Germinal center (tissue), 1 donor: Measurements from ENCODE around the gene LSM5.

Experiments
- DNase-seq: peaks from one replicate; pipeline ENCODE4 v3.0.0; 2012; ENCODE audit warnings: mixed read lengths, low spot score

The LSM5 gene

GRCh38 chr7:32490127-32490796 is at the start of gene LSM5:
TSS of gene LSM5 (minus strand) at chr7:32490380. CDS start at chr7:32490365, 15 bp downstream.
- DNase-seq: peak; percentile 78

GRCh38 chr7:32539366-32539765 is 49.2 kb upstream of the LSM5 start:
- no peak for DNase-seq

- DNase-seq: no peak
These were observed 47.6 kb upstream of the LSM5 start for GRCh38 chr7:32537760-32538159.

GRCh38 chr7:32536585-32536984 is 46.4 kb upstream of the LSM5 start:
- DNase-seq: no peak

GRCh38 chr7:32536016-32536415 is 45.8 kb upstream of the LSM5 start:
- no peak for DNase-seq

- no peak for DNase-seq
These were observed 45.1 kb upstream of the LSM5 start for GRCh38 chr7:32535162-32535702.

- DNase-seq: no peak
These were observed 43.3 kb upstream of the LSM5 start for GRCh38 chr7:32533276-32534029.

GRCh38 chr7:32532716-32533115 is 42.5 kb upstream of the LSM5 start:
- DNase-seq: no peak

GRCh38 chr7:32532086-32532485 is 41.9 kb upstream of the LSM5 start:
- no peak for DNase-seq

GRCh38 chr7:32531402-32531801 is 41.2 kb upstream of the LSM5 start:
- DNase-seq: no peak

GRCh38 chr7:32525839-32526238 is 35.7 kb upstream of the LSM5 start:
- no peak for DNase-seq

- DNase-seq: no peak
These were observed 34.5 kb upstream of the LSM5 start for GRCh38 chr7:32524631-32525030.

- DNase-seq: no peak
These were observed 32.8 kb upstream of the LSM5 start for GRCh38 chr7:32522746-32523530.

- no peak for DNase-seq
These were observed 29.6 kb upstream of the LSM5 start for GRCh38 chr7:32519763-32520162.

GRCh38 chr7:32518534-32519140 is 28.5 kb upstream of the LSM5 start:
- DNase-seq: no peak

- no peak for DNase-seq
These were observed 26.4 kb upstream of the LSM5 start for GRCh38 chr7:32516551-32517100.

GRCh38 chr7:32515890-32516550 is 25.8 kb upstream of the LSM5 start:
- no peak for DNase-seq

GRCh38 chr7:32513210-32513609 is 23.0 kb upstream of the LSM5 start:
- DNase-seq: no peak

GRCh38 chr7:32511791-32512190 is 21.6 kb upstream of the LSM5 start:
- no peak for DNase-seq

- DNase-seq: no peak
These were observed 17.2 kb upstream of the LSM5 start for GRCh38 chr7:32507414-32507813.
